AG09309 (cell line): ENCODE results near the gene HOXD8.

ENCODE experiments used
- DNase-seq: peaks from one replicate; pipeline ENCODE4 v3.0.0-alpha.2; 2010; ENCODE audit warnings: low read depth
- H3K4me3 ChIP-seq: 2 replicates; pipeline ENCODE4 v1.5.1; 2011; ENCODE audit warnings: mild to moderate bottlenecking, low read depth, low read length, moderate library complexity; ENCODE audit not compliant: control insufficient read depth
- TF ChIP-seq, protein P1 (sequence below): IDR thresholded peaks from 2 replicates; pipeline ENCODE4 v1.5.1; 2011; ENCODE audit warnings: mild to moderate bottlenecking, low read depth, low read length, inconsistent platforms; ENCODE audit not compliant: insufficient read depth, control insufficient read depth; ENCODE audit errors: missing control alignments

The HOXD8 gene

DNA sequence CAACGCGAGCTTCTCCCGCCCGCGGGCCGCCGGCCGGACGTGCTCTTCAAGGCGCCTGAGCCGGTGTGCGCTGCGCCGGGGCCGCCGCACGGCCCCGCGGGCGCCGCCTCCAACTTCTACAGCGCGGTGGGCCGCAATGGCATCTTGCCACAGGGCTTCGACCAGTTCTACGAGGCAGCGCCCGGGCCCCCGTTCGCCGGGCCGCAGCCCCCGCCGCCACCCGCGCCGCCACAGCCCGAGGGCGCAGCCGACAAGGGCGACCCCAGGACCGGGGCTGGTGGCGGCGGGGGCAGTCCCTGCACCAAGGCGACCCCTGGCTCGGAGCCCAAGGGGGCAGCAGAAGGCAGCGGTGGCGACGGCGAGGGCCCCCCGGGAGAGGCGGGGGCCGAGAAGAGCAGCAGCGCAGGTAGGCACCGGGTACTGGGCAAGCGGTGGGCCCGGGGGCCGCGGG is 21.7 kb upstream of the HOXD8 start:
- DNase-seq, result no peak
- H3K4me3 ChIP-seq, result peak overlapping the region; percentile 24
- TF ChIP-seq, protein P1, sequence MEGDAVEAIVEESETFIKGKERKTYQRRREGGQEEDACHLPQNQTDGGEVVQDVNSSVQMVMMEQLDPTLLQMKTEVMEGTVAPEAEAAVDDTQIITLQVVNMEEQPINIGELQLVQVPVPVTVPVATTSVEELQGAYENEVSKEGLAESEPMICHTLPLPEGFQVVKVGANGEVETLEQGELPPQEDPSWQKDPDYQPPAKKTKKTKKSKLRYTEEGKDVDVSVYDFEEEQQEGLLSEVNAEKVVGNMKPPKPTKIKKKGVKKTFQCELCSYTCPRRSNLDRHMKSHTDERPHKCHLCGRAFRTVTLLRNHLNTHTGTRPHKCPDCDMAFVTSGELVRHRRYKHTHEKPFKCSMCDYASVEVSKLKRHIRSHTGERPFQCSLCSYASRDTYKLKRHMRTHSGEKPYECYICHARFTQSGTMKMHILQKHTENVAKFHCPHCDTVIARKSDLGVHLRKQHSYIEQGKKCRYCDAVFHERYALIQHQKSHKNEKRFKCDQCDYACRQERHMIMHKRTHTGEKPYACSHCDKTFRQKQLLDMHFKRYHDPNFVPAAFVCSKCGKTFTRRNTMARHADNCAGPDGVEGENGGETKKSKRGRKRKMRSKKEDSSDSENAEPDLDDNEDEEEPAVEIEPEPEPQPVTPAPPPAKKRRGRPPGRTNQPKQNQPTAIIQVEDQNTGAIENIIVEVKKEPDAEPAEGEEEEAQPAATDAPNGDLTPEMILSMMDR, result no peak

DNA sequence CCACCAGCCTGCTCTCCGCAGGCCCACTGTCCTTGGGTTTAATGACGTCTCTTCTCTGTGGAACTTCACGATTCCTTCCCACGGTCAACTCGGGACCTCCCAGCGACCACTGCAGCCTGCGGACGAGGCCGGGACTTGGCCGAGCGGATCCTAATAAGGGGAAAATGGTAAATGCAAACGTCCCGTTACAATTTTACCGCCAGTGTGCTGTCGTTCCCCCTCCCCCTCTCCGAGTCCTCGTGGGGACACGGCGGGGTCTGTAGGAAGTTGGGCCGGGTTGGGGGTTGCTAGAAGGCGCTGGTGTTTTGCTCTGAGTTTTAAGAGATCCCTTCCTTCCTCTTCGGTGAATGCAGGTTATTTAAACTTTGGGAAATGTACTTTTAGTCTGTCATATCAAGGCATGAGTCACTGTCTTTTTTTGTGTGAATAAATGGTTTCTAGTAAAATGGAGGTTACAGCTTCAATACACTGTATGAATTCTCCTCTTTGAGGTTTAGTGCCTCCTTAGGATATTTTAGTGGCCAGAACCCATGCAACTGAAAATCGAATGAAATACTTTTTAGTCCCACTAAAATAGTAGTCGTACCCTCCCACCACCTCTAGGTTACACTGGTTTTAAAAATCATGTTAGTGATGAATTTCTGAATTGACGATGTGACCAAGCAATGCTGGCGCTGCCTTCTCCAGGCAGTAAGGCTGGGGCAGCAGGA is 20.2 kb upstream of the HOXD8 start:
- DNase-seq, result no peak
- TF ChIP-seq, protein P1, result no peak
- no peak overlapping the region for H3K4me3 ChIP-seq

DNA sequence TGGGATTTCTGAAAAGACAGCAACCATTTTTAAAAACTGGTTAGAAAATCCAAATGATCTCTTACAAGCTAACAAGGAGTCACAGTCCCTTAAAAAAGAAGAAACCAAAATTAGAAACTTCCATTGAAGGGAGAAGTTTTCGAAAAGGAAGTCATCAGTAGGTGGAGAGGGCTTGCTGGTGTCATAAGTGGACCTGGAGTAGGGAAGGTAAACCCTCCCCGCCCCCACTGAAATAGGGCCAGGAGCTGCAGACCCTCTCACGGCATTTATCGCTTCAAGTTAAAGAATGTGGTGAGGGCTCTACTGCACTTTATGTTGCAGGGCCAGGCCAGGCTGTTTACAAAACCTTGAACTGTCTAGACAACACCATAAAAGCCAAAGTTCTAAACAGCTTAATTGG is 19.6 kb upstream of the HOXD8 start:
- no peak overlapping the region for H3K4me3 ChIP-seq
- DNase-seq, result no peak
- TF ChIP-seq, protein P1, result no peak

DNA sequence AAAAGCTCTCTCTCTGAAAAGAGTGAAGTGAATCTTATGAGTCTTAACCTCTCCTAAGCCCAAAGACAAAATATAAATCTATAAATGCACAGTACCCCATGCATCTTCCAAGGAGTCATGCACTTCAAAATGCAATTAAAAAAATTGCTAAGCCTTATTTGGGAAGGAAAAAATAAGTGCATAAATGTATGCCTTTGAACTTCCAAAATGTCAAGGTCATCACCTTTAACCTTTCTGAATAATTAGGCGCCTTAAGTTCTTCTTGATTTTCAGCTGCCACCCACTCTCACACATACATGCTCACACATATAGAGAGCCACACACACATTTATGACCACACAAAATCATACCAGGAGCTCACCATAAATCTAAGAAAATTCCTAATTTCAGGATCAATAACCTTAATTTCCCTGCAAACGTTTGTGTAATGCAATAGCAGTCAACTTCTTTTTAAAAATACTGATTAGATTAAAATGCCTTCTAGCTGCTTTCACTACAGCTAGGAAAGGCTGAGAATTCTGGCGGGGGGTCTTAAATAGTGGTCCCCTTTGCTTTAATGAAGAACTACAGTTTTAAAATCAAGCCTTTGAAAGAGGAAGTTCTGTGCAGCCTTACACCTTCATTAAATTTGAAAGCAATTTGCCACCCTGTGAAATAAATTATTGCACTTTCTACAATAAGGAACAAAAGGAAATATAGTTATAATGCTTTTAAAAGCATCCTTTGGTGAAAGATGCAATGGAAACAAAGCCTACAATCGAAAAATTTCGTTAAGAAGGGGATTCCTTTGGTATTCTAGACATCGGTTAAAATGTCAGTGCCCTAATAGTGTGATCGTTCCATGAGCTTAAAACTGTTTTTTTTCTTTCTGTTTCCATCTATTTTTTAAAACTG is 18.8 kb upstream of the HOXD8 start:
- TF ChIP-seq, protein P1, result no peak
- H3K4me3 ChIP-seq, result no peak overlapping the region
- no peak for DNase-seq

DNA sequence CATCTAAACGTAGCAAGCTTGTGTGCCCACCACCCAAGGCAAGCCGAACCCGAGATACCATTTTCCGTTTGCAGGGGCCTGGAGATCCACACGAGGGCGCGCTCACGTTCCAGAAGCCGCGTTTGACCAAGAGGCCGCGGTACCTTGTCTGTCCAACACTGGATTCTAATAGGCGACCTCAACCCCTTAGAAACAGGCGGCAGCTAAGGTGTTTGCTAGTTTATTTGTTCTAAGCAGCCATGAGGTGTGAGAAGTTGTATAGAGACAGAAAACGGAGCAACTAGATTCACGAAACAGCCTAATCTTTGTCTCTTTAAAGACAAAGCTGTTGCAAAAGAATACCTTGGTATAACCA is 18.2 kb upstream of the HOXD8 start:
- DNase-seq, result no peak
- TF ChIP-seq, protein P1, result no peak
- no peak overlapping the region for H3K4me3 ChIP-seq

DNA sequence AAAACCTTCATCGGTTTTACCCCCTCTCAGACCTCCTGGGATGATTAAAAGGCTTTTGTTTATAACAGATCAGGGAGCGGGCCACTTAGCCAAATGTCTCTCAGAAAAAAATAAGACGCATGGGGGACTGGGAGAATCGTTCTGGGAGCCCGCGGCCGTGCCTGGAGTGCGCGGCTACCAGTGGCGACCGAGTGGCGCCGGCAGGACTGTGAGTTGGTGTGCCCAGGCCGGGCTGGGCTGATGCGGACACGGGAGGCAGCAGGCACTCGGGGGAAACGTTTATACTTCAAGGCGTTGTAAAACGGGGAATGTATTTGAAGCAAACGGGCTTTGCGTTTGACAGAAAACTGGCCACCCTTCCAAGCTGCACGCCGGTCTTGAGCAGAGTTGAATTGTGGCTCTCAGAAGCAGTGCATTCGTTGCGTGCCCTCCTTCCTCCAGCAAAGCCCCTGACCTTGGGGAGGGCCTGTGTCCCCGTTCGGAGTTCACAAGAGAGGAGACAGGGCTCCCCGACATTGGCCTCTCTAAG is 17.6 kb upstream of the HOXD8 start:
- DNase-seq, result no peak
- H3K4me3 ChIP-seq, result no peak overlapping the region
- TF ChIP-seq, protein P1, result no peak
